GM19438 (cell line): ENCODE results near the gene AP2A1.

Experiments used
- ATAC-seq: cut with Tn5 transposase; IDR thresholded peaks from one replicate; pipeline ENCODE4 v1.9.1; 2021; ENCODE audit warnings: low read depth; ENCODE audit not compliant: unreplicated experiment

Gene AP2A1

GRCh38 chr19:49852631-49853126, 85.9 kb downstream of the AP2A1 start:
- ATAC-seq: no peak

GRCh38 chr19:49853852-49854377, 87.1 kb downstream of the AP2A1 start:
- no peak for ATAC-seq

- no peak for ATAC-seq
These were observed 87.8 kb downstream of the AP2A1 start for GRCh38 chr19:49854378-49855263.

- no peak for ATAC-seq
These were observed 88.5 kb downstream of the AP2A1 start for GRCh38 chr19:49855277-49855675.

GRCh38 chr19:49855676-49856573, 89.1 kb downstream of the AP2A1 start:
- no peak for ATAC-seq

- no peak for ATAC-seq
These were observed 89.8 kb downstream of the AP2A1 start for GRCh38 chr19:49856574-49857021.
